Measurements from ENCODE around the gene DNAH9. TPM values are rescaled to one million over a fixed set of nuclear protein-coding genes. Genes with fewer than 3 reads are reported as not detected.

DNAH9 gene
- total and polyA plus RNA-seq, 2 donors (not counting 1 experiment from before 2014, with no cell fraction given): not detected

DNA sequence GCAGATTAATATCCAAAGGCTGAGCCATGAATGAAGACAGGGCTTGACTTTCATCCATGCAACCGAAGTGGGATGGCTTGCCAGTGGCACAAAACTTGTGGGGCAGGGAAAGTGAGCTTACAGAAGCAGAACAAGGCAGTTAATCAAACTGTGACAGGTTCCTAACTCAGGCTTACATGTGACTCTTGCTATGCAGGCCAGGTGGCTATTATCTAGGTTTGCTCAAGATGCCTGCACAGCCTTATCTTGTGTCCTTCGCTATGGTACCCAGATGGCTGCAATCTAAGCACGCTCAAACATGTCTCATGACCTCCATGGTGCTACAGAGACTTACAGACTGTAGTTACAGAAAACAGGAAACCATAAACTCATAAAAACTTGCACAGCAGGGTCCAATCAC lies 8.6 kb upstream of the DNAH9 start:
- ChIA-PET POLR2A (no interaction called here), CTCF (no interaction called here)
- H3K4me1 Mint-ChIP-seq: no peaks in the 10 kb centered on the region
- Histone ChIP-seq H3K4me3 (ENCODE audit: control extremely low read depth in 1 of 5, extremely low read depth in 1 of 5, insufficient read depth in 1 of 5, low read depth in 2 of 5, low read length in 4 of 5) (no peak overlapping the region), H3K4me2 (replicated peaks; ENCODE audit: low read depth, low read length, poor library complexity, severe bottlenecking) (no peak overlapping the region), H3K9me3 (ENCODE audit: control extremely low read depth in 1 of 3, control insufficient read depth in 2 of 3, insufficient read depth in 1 of 3, low read length in 2 of 3) (no peaks in the 10 kb centered on the region), H3K79me2 (ENCODE audit: control insufficient read depth, insufficient read depth, low read length) (no peaks in the 10 kb centered on the region), H3K27me3 (replicated peaks in 1 of 4; ENCODE audit: control extremely low read depth in 1 of 4, control insufficient read depth in 3 of 4, insufficient read depth in 4 of 4, low read length in 3 of 4) (no peaks in the 10 kb centered on the region), H2AFZ (ENCODE audit: insufficient read depth, low read depth, low read length, poor library complexity, severe bottlenecking) (no peak overlapping the region), H3K36me3 (replicated peaks in 1 of 2; ENCODE audit: control extremely low read depth in 1 of 2, control insufficient read depth in 1 of 2, extremely low read depth in 1 of 2, insufficient read depth in 2 of 2, low read length in 1 of 2) (no peaks in the 10 kb centered on the region), H3K27ac (ENCODE audit: low read length in 2 of 2) (no peak overlapping the region), H4K20me1 (ENCODE audit: control insufficient read depth, insufficient read depth, low read length, poor library complexity, severe bottlenecking) (no peaks in the 10 kb centered on the region), H3K9ac (ENCODE audit: low read length) (no peak overlapping the region), H3K4me1 (ENCODE audit: control insufficient read depth in 2 of 2, insufficient read depth in 2 of 2, low read length in 2 of 2) (no peaks in the 10 kb centered on the region)
- no peaks in the 10 kb centered on the region for H3K27me3 Mint-ChIP-seq
- H3K27ac Mint-ChIP-seq: no peak overlapping the region
- H3K9me3 Mint-ChIP-seq (ENCODE audit: insufficient read depth): peaks cover 4% of the 10 kb centered on the region
- 55% methylated on average over 2 of the region's 3 CpGs for WGBS (ENCODE audit: insufficient coverage)
- no peak for ATAC-seq (ENCODE audit: low read depth)
- intact Hi-C loops (cut with micrococcal nuclease): no loop called here
- TF ChIP-seq, protein P1, sequence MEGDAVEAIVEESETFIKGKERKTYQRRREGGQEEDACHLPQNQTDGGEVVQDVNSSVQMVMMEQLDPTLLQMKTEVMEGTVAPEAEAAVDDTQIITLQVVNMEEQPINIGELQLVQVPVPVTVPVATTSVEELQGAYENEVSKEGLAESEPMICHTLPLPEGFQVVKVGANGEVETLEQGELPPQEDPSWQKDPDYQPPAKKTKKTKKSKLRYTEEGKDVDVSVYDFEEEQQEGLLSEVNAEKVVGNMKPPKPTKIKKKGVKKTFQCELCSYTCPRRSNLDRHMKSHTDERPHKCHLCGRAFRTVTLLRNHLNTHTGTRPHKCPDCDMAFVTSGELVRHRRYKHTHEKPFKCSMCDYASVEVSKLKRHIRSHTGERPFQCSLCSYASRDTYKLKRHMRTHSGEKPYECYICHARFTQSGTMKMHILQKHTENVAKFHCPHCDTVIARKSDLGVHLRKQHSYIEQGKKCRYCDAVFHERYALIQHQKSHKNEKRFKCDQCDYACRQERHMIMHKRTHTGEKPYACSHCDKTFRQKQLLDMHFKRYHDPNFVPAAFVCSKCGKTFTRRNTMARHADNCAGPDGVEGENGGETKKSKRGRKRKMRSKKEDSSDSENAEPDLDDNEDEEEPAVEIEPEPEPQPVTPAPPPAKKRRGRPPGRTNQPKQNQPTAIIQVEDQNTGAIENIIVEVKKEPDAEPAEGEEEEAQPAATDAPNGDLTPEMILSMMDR (IDR thresholded peaks at IDR 0.05): no peak
- TF ChIP-seq EZH2 (IDR thresholded peaks at IDR 0.05; ENCODE audit: borderline replicate concordance, insufficient read depth, low read depth, low read length, poor library complexity, severe bottlenecking): no peak
- no peak overlapping the region for H3K4me3 Mint-ChIP-seq
- DNase-seq: no peak

DNA sequence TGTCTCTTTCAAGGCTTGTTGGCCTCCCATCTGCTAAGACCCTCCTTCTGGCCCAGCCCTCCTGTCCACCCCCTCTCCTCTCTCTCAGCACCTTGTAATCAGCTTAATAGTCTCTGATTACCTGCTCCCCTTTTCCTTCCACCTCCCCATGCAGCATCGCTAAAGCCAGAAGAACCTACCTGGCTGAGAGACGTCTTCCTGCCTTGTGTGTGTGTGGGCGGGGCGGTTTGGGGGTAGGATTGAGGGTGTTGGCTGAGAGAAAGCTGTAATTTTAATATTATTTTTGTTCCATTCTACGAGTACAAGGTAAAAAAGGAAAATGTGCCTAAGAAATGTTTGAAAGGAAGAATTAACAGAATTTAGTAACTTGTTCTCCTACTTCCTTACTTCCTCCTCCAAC lies 3.4 kb downstream of the DNAH9 start:
- Histone ChIP-seq H3K36me3 (replicated peaks in 1 of 2; ENCODE audit: control extremely low read depth in 1 of 2, control insufficient read depth in 1 of 2, extremely low read depth in 1 of 2, insufficient read depth in 2 of 2, low read length in 1 of 2) (no peaks in the 10 kb centered on the region), H3K4me1 (ENCODE audit: control insufficient read depth in 2 of 2, insufficient read depth in 2 of 2, low read length in 2 of 2) (no peaks in the 10 kb centered on the region), H3K9me3 (ENCODE audit: control extremely low read depth in 1 of 3, control insufficient read depth in 2 of 3, insufficient read depth in 1 of 3, low read length in 2 of 3) (peaks cover 0 to 9% (median 0%) of the 10 kb centered on the region in 3 donors), H3K9ac (ENCODE audit: low read length) (no peak overlapping the region), H2AFZ (ENCODE audit: insufficient read depth, low read depth, low read length, poor library complexity, severe bottlenecking) (no peak overlapping the region), H4K20me1 (ENCODE audit: control insufficient read depth, insufficient read depth, low read length, poor library complexity, severe bottlenecking) (no peaks in the 10 kb centered on the region), H3K27me3 (replicated peaks in 1 of 4; ENCODE audit: control extremely low read depth in 1 of 4, control insufficient read depth in 3 of 4, insufficient read depth in 4 of 4, low read length in 3 of 4) (peaks cover 0 to 9% (median 0%) of the 10 kb centered on the region in 4 experiments), H3K79me2 (ENCODE audit: control insufficient read depth, insufficient read depth, low read length) (no peaks in the 10 kb centered on the region), H3K4me3 (ENCODE audit: control extremely low read depth in 1 of 5, extremely low read depth in 1 of 5, insufficient read depth in 1 of 5, low read depth in 2 of 5, low read length in 4 of 5) (no peak overlapping the region), H3K4me2 (replicated peaks; ENCODE audit: low read depth, low read length, poor library complexity, severe bottlenecking) (no peak overlapping the region), H3K27ac (ENCODE audit: low read length in 2 of 2) (no peak overlapping the region)
- POLR2A ChIA-PET: no interaction called here
- H3K27ac Mint-ChIP-seq: no peak overlapping the region
- H3K4me3 Mint-ChIP-seq: no peak overlapping the region
- WGBS (ENCODE audit: insufficient coverage): no CpG with 5 or more reads among the region's 5 CpGs
- peaks cover 2% of the 10 kb centered on the region for H3K4me1 Mint-ChIP-seq
- ATAC-seq (ENCODE audit: low read depth) (no peak), DNase-seq (no peak)
- intact Hi-C loops (cut with micrococcal nuclease): no loop called here
- CTCF ChIA-PET: no interaction called here
- no peak for TF ChIP-seq EZH2 (IDR thresholded peaks at IDR 0.05; ENCODE audit: borderline replicate concordance, insufficient read depth, low read depth, low read length, poor library complexity, severe bottlenecking)
- TF ChIP-seq, protein P1 (IDR thresholded peaks at IDR 0.05): no peak
- H3K27me3 Mint-ChIP-seq: peaks cover 20% of the 10 kb centered on the region
- H3K9me3 Mint-ChIP-seq (ENCODE audit: insufficient read depth): peaks cover 5% of the 10 kb centered on the region
